SK-N-SH (cell line): ENCODE data around the gene FOXI1.

Experiments
- CTCF ChIP-seq: fragments of 200-600 bp; sonication (generic); IDR thresholded peaks from 2 replicates; pipeline ENCODE4 v1.6.1; 2017; ENCODE audit warnings: antibody characterized with exemption, mild to moderate bottlenecking, moderate library complexity
- ELF1 ChIP-seq: IDR thresholded peaks from 2 replicates; pipeline ENCODE4 v1.4.0; 2012
- EP300 ChIP-seq, 2 experiments: IDR thresholded peaks; 2 replicates each; pipeline versions ENCODE4 v1.4.0 to v1.6.1; 2012; ENCODE audit warnings: borderline replicate concordance in 1 of 2, low read depth in 1 of 2, low read length in 1 of 2
- POLR2AphosphoS5 ChIP-seq: IDR thresholded peaks from 2 replicates; pipeline ENCODE4 v1.6.1; 2012; ENCODE audit warnings: low read depth, low read length
- RFX5 ChIP-seq: IDR thresholded peaks from 2 replicates; pipeline ENCODE4 v1.6.1; 2012; ENCODE audit warnings: mild to moderate bottlenecking, improper control_type of control experiment, low read length
- ZBTB33 ChIP-seq: IDR thresholded peaks from 2 replicates; pipeline ENCODE4 v1.4.0; 2012; ENCODE audit warnings: low read depth, borderline replicate concordance

GRCh38 chr5:170080786-170081445, 24.8 kb upstream of the FOXI1 start:
- no peak for TF ChIP-seq CTCF
- TF ChIP-seq POLR2AphosphoS5, result no peak
- TF ChIP-seq ELF1, result no peak
- TF ChIP-seq EP300 (IDR thresholded peaks at IDR 0.05; ENCODE audit: borderline replicate concordance in 1 of 2, low read depth in 1 of 2, low read length in 1 of 2), result no peak
- TF ChIP-seq RFX5, result no peak
- no peak for TF ChIP-seq ZBTB33
